SK-N-MC (cell line): ENCODE data around the gene SLFN12L.

ENCODE experiments used
- EZH2 ChIP-seq: fragments of 200-600 bp; sonication (generic); IDR thresholded peaks from one replicate; pipeline ENCODE4 v1.6.1; 2017; ENCODE audit warnings: antibody characterized with exemption
- FOXP2 ChIP-seq: optimal IDR thresholded peaks from 2 replicates; pipeline ENCODE3; 2011; ENCODE audit warnings: mild to moderate bottlenecking, moderate library complexity; ENCODE audit not compliant: insufficient read depth; ENCODE audit errors: extremely low read length, control extremely low read depth
- POLR2AphosphoS5 ChIP-seq: IDR thresholded peaks from 2 replicates; pipeline ENCODE4 v1.6.1; 2012; ENCODE audit warnings: mild to moderate bottlenecking, low read depth, low read length, borderline replicate concordance

DNA sequence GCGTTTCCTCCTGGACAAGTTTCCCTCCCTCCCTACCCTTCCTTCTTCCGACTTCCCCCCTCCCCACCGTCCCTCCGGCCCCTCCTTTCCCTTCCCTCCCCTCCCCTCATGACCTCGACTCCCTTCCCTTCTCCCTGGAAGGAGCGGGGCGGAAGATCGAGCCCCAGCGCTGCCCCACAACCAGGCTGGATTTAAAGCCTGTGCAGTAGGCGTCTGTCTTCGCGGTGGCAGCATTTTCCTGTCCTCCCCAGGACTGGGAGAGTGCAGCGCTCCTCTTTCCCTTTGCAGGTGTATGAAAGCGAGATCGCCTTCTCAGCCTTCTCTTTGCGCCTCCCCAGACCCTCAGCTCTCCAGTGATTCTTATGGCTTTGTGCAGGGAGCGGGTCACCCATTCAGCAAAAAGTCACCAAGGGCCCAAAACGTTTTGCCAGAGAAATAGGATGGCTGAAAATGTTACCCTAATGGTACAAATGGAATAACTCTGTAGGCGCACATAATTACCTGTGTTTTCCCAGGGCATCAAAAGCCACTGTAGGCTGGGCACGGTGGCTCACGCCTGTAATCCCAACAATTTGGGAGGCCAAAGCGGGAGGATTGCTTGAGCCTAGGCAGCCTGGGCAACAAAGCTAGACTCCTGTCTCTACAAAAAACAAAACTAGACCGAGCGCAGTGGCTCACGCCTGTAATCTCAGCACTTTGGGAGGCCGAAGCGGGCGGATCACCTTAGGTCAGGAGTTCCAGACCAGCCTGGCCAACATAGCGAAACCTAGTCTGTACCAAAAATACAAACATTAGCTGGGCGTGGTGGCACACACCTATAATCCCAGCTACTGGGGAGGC is 40.8 kb downstream of the SLFN12L start:
- TF ChIP-seq POLR2AphosphoS5 (no peak), EZH2 (no peak), FOXP2 (no peak)
